ENCODE data around the gene RBMS3.
"Not testable (repeated sequence)": the region's sequence is repeated elsewhere in the genome, so short reads cannot be mapped to it uniquely, and the experiment has no call there.

Gene RBMS3

DNA sequence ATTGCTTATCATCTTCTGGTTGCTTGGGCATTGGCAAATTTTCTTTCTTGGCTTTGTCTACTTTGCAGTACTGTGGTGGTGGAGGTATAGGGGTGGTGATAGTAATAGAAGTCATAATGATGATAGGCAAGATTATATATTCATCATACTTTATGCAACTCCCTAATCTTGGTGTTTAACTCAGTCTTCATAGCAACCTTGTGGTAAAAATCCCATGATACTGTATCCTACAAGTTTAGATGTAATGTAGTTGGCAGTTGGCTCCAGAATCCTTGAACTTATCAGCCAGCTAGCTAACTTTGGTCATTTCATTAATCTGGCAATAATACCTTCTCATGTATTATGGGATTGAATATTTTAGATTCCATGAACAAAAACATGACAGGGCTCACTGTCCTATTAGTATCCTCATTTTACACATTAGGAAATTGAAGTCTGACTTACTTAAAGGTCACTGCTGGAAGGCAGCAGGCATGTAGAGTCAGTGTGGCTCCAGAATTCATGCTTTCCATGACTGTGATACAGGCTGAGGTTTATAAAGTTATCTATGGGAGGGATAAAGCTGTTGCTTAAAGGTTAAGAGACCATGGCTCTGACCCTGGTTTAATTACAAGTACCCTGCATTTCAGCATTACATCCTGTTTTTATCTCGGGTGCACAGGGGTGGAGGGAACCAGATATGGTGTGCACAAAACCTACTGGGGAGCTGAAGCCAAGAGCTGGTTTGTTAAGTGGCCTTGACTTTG, 33.3 kb downstream of the RBMS3 start:
- no peak for DNase-seq

DNA sequence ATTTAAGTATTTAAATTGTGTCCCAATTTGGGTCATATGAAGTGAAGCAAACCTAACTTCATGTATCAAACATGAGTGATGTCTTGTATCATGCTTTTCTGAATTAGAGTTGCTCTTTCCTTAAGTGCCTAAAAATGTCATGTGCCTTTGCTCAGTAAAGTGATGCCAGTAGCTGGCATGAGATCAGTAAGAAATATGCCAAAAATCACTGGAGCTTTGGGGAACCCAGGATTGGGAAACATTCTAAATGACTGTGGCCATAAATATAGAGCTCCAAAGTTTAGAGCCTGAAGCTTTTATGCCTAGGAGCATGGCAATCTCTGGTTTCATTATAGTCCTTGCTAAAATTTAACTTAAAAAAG, 33.8 kb downstream of the RBMS3 start:
- DNase-seq, result no peak

DNA sequence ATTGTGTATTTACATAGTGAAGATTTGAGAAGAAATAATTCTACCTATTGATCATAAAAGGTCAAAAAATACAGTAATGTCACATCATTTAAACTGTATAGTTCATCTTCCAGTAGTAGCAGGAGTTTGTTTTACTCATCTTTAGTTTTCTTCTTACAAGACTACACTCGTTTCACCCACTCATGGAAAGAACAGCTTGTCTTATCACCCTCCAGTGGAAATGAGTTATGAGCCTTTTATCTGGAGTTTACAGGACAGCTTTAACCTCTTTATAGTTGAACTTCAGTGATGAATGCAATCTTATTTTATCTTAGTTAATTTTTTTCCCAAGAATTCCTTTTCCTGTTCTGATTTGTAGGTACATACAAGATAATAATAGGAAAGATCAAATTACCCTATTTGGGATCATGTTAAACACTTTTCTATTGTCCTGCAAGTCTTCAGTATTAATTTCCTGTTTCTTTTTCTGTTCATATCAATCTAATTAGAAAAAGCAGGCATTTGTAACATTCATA, 36.8 kb downstream of the RBMS3 start:
- no peak for DNase-seq

DNA sequence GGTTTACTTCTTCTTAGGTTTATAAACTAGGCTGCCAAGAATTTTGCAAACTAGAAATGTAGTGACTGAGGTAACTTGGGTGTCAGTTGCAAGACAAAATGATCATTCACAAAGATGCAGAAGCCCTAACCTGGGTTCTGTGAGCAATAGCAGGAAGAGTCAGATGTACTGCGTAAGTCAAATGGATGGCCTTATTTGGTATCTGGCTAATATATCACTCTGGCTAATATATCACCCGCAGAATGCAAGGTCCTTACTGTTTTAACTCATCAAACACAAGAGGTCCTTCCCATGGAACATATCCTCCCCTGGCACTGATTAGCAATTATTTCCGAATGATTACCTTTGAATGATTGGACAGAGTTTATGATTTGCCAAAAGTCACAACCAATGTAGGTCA, 37.4 kb downstream of the RBMS3 start:
- DNase-seq, result no peak

DNA sequence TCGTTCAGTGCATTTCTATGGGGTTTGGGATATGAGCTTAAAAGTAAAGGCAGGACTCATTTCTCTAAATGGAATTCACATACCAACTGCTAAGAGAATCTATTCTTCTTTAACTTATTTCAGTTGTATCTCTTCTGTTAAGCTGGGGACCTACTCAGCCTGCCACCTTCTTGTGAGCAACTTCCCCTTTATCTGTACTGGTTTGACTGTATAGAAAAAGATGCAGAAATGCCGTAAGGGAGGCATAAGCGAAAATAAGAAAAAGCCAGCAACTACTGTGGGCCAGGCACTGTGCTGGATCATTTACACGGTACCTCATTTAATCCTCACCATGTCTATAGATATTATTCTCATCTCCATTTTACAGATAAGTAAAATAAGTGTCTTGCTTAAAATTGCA, 38.4 kb downstream of the RBMS3 start:
- no peak for DNase-seq

DNA sequence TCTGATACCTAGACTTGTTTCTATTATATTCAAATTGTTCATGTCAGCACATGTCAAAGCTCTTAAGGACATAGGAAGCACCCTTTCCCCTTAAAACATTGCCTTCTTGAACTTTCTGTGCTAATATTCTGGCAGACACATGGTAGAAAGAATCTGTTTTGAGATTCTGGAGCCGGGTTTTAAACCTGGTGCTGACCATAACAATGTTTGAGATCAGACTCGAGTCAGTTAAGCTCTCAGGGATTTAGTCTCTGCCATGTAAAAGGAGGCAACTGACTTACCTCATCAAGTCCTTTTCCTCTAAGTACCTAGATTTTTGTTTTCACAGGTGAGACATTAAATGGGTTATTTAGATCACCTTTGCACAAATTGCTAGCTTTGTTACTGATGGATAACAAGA, 38.9 kb downstream of the RBMS3 start:
- no peak for DNase-seq

DNA sequence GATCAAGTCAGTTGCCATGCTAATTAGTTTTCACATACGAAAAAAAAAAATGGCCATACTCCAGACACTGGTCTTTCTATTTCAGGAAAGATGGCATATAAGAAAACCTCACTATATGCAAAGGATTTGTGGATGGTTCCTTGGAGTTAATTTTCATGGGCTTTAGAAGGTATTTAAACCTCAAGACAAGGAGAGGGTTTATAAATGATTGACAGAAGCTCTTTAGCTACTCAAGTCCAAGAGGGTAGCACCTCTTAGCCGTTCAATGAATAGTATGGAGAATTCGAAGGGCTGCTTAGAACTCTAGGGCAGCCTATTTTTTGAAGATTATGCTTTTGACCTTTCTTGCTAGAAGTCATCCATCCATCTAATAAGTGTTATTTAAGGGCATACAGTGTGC, 41.7 kb downstream of the RBMS3 start:
- no peak for DNase-seq

DNA sequence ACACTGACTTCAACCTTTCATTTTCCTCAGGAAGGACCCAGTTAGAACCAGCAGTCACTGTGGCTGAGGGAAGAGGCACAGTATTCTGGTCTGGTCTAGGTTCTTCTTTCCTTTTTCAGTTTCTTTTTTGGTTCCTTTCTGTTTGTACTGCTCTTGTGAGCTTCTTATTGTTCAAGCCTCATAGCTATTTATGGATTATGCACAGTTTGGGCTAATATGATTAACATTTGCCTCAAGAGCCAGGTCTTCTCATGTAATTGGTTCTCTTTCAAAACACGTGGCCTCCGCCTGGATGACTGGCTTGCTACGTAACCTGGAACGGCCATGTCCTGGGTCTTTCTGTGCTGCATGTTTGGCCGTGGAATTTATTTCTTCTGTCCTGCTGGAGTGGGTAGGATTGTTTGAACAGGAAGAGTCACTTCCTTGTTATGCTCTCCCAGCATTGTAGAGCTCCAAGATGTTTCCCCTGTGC, 43.3 kb downstream of the RBMS3 start:
- peak; percentile 68 for DNase-seq

DNA sequence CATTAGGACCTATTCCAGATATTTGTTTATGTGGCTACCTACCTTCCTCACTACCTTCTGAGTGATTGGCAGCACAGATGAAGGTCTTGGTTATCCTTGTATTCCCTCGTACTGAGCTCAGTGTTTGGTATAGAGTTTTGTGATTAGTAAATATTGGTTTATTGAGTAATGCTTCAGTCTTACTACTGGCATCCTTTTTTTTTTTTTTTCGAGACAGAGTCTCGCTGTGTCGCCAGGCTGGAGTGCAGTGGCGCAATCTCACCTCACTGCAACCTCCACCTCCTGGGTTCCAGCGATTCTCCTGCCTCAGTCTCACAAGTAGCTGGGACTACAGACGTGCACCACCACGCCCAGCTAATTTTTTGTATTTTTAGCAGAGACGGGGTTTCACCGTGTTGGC, 45.7 kb downstream of the RBMS3 start:
- not testable (repeated sequence) for DNase-seq

DNA sequence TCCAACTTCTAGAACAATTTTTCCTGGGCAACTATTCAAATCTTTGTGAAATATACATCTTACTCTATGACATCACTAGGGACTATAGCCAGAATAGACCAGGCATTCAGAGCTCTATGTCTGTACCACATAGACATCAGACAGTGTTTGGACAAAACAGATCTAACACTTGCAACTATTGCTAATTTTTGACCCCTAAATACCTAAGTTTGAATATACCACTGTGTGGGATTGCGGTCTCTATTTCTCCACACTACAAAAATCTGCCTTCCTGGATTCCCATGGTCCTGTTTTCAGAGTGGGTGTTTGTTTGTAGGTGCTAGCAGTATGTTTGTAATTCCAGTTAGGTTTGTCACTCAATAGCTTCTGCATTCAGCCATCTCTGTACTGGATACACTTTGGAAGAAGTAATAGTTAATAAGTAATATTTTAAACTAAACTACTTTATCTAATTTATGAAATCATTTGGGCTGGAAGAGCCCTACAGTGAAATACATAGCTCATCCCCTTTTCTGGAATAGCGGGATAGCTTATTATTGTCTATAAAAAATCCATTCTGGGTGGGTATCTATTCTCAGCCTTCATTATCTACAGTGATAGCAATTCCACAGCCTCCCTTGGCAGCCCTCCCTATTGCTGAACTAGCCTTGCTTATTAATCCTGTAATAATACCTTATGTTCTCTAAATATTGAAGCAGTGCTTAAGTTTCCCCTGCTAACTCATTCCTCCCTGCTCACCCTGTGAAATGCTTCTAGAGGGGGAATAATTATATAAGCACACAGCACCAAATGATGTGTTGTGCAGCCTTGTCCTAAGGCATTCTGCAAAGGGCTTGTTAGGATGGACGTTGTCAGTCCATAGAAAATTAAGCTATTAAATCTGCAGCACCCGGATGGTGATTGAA, 49.4 kb downstream of the RBMS3 start:
- no peak for DNase-seq

DNA sequence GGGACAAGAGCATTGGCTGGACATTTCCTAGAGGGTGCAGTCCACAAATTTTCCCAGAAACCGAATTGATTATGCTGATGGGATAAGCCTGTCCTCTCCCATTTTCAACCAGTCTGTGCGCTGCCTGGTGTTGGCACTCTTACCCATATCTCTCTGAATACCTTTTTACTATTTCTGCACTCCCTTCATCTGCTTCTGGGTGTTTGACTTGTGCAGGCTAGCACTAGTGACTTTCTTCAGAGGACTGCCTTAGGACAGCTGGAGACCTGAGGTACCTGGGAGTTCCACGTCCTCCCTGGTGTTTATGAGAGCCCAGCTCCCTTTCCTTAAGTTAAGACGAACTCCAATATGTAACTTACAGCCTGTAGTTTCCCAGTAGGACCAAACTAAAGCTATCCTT, 50.2 kb downstream of the RBMS3 start:
- DNase-seq, result no peak

DNA sequence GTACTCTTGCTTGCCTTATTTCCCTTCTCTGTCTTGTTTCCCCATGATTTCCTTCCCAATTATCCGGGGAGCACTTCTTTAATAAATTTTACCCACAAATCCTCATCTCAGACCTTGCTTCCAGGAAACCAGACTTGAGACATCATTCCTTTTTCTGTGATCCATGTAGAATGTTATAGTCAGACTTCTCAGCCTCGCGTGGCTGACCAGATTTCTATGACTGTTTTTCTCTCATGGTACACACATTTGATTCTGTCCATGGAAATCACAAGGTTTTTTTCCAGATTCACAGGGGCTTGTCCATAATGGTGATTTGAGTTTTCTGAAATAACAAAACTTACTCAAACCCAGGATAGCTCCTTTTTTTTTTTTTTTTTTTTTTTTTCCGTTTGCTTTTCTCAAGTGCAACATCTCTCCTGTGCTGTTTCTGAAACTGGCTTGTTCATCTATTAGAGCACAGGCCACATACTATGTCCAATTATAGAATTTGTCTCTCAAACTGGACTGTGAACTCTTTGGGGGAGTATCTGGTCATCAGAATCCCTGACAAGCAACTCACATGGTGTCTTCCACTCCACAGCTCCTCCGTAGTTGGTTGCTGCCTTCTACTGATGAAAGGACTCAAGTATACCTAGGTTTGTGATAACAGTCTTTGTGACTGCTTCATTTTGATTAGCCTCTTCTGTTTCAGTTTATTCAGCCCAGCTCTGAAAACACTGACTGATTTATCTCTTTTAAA, 50.8 kb downstream of the RBMS3 start:
- DNase-seq, result no peak

DNA sequence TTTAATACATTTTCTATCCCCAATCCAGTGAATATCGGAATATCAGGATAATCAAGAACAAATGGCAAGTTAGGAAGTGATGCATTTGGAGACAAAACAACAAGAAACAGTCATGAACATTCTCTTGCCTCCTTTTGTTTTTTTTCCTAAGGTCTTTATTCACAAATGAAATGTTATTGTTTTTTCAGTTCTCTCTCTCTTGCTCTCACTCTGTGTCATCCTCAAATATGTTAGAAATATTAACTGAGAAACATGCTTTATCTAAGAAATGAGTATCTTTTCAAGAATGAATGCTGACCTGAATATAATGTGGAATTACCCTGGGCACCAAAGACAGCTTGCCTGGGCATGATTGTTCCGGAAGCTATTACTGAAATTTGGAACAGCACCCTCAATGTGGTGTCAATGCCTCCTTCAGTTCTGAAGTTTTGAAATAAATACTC, 51.3 kb downstream of the RBMS3 start:
- DNase-seq, result no peak

DNA sequence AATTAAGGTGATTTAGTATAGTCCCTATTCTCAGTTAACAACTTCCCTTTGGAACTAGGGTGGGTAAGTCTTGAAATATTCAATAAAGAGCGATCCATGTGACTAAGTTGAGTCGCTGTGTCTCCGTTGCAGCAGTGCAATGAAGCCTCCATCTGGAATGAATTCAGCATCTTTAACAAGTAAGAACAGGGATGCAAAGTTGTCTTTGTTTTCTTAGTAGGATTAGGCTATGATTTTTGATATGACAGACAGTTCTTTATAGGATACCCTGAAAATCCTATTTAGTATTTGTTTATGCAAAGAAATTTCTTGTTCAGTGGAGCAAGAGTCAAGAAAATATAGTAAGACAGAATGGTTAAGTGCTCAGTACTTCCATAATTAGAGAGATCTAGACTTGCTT, 52.7 kb downstream of the RBMS3 start:
- peak; percentile 60 for DNase-seq

DNA sequence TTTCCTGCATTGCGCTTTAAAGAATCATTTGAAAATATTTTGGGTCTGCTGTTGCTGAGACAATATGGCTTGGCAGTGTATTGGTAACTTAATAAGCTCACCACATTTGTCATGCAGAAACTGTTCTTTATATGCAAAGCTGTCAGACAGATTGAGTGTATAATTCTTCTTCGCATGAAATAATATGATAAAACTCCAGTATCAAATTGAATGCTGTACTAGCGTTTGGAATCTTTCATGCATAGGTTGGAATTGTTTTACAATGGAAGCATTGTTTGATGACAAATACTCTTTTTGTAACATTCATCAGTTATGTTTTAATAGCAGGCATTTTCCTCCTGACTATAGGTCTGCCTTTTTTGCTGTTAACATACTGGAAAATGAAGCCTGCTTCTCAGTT, 53.8 kb downstream of the RBMS3 start:
- no peak for DNase-seq

DNA sequence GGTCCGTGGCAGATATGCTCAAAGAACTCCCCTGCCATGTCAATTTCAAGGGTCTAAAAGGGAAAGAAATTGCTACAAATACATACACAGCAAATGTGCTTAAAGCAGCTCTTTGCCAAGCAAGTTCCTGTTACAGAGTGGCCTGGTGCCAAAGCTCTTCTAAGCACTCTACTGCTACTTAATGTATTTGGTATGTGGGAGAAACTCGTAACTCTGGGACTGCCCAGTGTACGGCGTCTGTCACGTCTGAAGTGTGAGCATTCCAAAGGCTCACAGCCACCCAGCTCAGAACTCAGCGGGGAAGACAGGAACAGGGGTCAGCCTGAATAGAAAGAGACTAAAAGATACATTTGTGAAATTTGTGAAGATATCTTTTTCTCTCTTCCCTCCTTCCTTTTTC, 54.6 kb downstream of the RBMS3 start:
- peak; percentile 99 for DNase-seq

DNA sequence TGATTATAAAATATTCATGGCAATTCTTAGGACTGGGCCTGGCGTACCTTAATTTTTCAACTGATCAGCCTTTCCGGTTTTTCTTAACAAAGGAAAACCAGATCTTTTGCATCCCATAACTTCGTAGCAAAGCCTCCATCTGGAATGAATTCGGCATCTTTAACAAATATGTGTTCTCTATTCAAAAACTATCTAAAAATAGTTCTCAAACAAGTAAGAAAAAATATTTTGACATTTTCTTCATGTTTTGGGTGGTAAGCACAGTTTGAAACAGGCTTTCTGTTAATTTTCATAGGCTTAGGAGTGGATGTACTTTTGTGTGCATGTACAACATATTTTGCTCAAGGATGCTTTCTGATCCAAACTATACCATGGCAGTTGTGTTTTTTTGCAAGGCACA, 55.1 kb downstream of the RBMS3 start:
- DNase-seq, result peak; percentile 59

DNA sequence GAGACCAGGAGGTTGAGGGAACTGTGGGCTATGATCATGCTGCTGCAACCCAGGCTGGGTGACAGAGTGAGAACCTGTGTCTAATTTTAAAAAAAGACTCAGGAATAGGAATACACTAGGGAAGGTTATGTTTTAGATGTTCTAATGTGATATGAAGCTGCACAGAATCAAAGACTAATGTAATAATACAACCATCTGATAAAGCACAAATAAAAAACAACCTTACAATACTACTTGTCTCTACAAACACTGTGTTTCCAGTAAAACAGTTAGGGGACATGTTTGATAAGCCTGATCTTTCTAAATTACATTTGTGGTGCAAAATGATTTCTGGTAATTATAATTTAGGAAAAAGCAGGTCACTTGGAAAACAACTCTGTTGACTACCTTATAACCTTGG, 56.7 kb downstream of the RBMS3 start:
- DNase-seq, result no peak

DNA sequence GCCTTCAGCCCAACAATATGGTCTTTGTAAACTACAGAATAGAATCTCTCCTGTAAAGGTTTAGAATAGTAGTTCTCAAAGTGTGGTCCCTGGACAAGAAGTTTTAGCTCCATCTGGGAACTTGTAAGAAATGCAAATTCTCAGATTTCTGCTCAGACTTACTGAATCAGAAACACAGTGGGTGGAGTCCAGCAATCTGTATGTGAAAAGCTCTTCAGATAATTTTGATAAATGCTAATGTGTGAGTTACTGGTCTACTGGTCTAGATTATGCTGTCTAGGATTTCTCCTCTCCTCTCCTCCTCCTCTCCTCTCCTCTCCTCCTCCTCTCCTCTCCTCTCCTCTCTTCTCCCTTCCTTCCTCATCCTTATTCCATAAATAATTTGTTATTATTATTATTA, 57.5 kb downstream of the RBMS3 start:
- DNase-seq, result no peak

DNA sequence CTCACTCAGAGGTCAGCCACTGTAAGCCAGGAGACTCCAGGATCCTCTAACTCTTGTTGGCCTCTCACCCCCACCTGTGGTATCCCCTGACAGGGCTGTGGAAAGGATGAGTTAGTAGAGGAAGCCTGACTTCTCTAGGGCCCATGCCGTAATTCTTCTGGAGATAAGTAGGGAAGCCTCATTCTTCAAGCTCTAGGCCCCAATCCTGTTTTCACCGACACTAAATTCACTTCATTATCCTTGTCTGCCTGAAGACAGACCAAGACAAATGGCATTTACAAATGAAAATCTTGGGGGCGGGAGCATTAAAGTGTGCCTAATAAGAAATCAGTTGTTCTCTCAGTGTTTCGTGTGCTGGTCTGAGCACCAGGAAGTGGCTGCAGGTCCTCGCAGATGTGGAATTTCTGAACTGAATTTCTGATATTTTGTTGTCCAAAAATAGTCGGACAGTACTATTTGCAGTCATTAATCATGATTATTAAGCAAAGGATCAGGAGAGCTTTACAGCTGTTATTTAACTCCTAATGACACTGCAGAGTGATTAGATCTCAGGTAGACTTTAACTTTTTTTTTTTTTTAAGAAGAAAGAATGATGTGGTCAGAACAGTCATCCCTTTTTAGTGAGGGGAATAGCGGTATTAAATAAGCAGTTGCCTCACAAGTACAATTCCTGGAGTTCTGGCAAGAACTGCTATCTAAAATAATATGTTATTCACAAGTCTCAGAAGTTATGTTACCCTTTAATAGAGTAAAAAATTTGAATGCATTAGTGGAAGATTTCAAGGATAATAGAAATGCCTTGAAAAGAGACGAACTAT, 58.4 kb downstream of the RBMS3 start:
- peak; percentile 72 for DNase-seq

DNA sequence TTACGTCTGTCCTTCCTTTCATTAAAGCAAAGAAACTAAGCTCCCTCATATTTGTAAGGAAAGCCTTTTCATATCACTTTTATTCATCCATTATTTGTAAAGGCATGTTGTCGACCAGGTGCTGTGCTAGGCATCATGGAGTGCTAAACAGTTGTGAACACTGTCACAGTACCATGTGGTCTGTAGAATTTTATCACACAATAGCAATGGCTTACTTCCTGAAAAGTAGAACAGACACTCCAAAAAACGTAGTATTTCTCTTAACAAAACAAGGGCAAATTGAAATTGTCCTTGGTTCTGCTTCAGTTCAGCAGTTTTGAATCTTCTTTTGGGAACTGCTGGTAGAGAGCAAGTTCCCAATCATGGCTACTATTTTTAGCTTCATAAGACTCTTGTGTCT, 63.3 kb downstream of the RBMS3 start:
- DNase-seq, result no peak

DNA sequence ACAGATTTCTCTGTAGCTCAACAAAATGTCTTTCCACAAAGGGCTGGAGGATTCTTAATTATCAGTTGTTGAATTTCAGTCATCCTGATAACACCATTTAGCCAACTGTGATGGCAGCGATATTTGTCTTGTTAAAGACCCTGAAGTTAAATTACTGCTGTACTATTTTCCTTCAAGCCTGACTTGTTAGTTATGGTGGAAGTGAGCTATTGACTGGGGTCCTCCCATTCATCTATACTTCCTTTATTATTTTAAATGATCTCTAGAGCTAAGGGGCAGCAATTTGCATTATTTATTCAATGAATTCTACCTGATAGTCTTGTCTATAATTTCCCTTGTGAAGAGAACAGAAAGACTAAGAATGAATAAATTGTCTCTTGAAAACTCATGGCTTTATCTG, 64.1 kb downstream of the RBMS3 start:
- DNase-seq, result no peak
